AG08396 (cell line): ENCODE data around the gene PDZRN4.
"Not testable (repeated sequence)": the region's sequence is repeated elsewhere in the genome, so short reads cannot be mapped to it uniquely, and the experiment has no call there.

Source experiments
- DNase-seq: peaks from one replicate; pipeline ENCODE4 v3.0.0; 2012; ENCODE audit warnings: low spot score, mixed read lengths

The PDZRN4 gene

GRCh38 chr12:41511247-41511646 is 323.1 kb downstream of the PDZRN4 start:
- no peak for DNase-seq

GRCh38 chr12:41512497-41512896 is 324.4 kb downstream of the PDZRN4 start:
- no peak for DNase-seq

GRCh38 chr12:41514021-41514777 is 326.1 kb downstream of the PDZRN4 start:
- DNase-seq = no peak

GRCh38 chr12:41514907-41515306 is 326.8 kb downstream of the PDZRN4 start:
- no peak for DNase-seq

GRCh38 chr12:41515953-41516352 is 327.8 kb downstream of the PDZRN4 start:
- DNase-seq = no peak

GRCh38 chr12:41520869-41521268 is 332.7 kb downstream of the PDZRN4 start:
- DNase-seq = no peak

GRCh38 chr12:41521872-41522379 is 333.8 kb downstream of the PDZRN4 start:
- DNase-seq = peak; percentile 29

GRCh38 chr12:41527062-41527461 is 338.9 kb downstream of the PDZRN4 start:
- no peak for DNase-seq

GRCh38 chr12:41527534-41528116 is 339.5 kb downstream of the PDZRN4 start:
- no peak for DNase-seq

- DNase-seq = no peak
These were observed 340.8 kb downstream of the PDZRN4 start for GRCh38 chr12:41528874-41529273.

- DNase-seq = no peak
These were observed 342.3 kb downstream of the PDZRN4 start for GRCh38 chr12:41530441-41530840.

- DNase-seq = peak; percentile 6
These were observed 343.2 kb downstream of the PDZRN4 start for GRCh38 chr12:41531147-41531829.

- no peak for DNase-seq
These were observed 344.0 kb downstream of the PDZRN4 start for GRCh38 chr12:41532072-41532471.

GRCh38 chr12:41536813-41537490 is 348.8 kb downstream of the PDZRN4 start:
- no peak for DNase-seq

GRCh38 chr12:41537522-41537921 is 349.4 kb downstream of the PDZRN4 start:
- no peak for DNase-seq

- no peak for DNase-seq
These were observed 357.6 kb downstream of the PDZRN4 start for GRCh38 chr12:41545761-41546160.

- not testable (repeated sequence) for DNase-seq
These were observed 359.0 kb downstream of the PDZRN4 start for GRCh38 chr12:41547071-41547470.

GRCh38 chr12:41548926-41549325 is 360.8 kb downstream of the PDZRN4 start:
- DNase-seq = no peak

GRCh38 chr12:41552588-41552987 is 364.5 kb downstream of the PDZRN4 start:
- no peak for DNase-seq

- DNase-seq = no peak
These were observed 368.1 kb downstream of the PDZRN4 start for GRCh38 chr12:41556176-41556575.

GRCh38 chr12:41557344-41557743 is 369.2 kb downstream of the PDZRN4 start:
- DNase-seq = no peak

GRCh38 chr12:41558671-41559070 is 370.6 kb downstream of the PDZRN4 start:
- no peak for DNase-seq
